Activated T-helper 2 cell treated with anti-CD3 and anti-CD28 coated beads, Interferon-gamma antibody, Interleukin-2, Interleukin-4, amounts not matched to agents 10 μg/mL and 5 μg/mL and 100 μg/mL, durations not matched to agents 14 hours and 24 hours and 36 hours (primary cell): ENCODE data around the gene TAB2. TPM values are rescaled to one million over a fixed set of nuclear protein-coding genes. Genes with fewer than 3 reads are reported as not detected.

Experiments
- DNase-seq: peaks from one replicate; pipeline ENCODE4 v3.0.0; 2021; ENCODE audit warnings: low spot score
- H3K27ac Mint-ChIP-seq: one replicate; pipeline ENCODE4 v1.8.0; 2021; ENCODE audit warnings: mixed read lengths
- H3K27me3 Mint-ChIP-seq: one replicate; pipeline ENCODE4 v1.8.0; 2021; ENCODE audit warnings: low read depth, mixed read lengths
- H3K36me3 Mint-ChIP-seq: one replicate; pipeline ENCODE4 v1.8.0; 2021; ENCODE audit warnings: low read depth, mixed read lengths
- H3K4me1 Mint-ChIP-seq: one replicate; pipeline ENCODE4 v1.8.0; 2021; ENCODE audit warnings: low read depth, mixed read lengths
- H3K4me3 Mint-ChIP-seq: one replicate; pipeline ENCODE4 v1.8.0; 2021; ENCODE audit warnings: low read depth, mild to moderate bottlenecking, moderate library complexity, mixed read lengths
- H3K9me3 Mint-ChIP-seq: one replicate; pipeline ENCODE4 v1.8.0; 2021; ENCODE audit warnings: mixed read lengths
- intact Hi-C: fragments of 100-400 bp; cut with micrococcal nuclease; formaldehyde crosslinking; loops from one replicate; pipeline ENCODE4 v1.15.1; 2023
- total RNA-seq: library from RNA; stranded (reverse); gene quantifications from 2 replicates; pipeline ENCODE4 v1.2.3, GENCODE V29; 2022

TAB2 gene
- total RNA-seq, 1 donor from 2014 or later = 110 TPM

DNA sequence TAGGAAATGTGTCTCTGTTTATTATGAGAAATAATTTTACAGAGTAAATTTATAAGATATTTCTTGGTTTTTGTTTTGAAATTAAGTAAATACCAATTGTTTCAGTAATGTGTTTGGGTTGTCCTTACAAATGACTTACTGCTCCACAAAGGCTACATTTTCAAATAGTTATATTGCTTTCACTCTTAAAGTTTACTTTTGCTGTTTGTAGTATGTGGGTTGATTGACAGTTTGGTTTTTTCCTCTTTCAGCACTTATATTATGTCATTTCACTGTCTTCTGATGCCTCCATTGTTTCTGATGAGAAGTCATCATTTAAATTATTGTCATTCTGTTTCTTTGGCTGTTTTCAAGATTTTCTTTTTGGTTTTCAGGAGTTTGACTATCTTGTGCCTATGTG is 47.7 kb downstream of the TAB2 start:
- peaks cover 48% of the 10 kb centered on the region for H3K4me1 Mint-ChIP-seq
- no peaks in the 10 kb centered on the region for H3K27me3 Mint-ChIP-seq
- H3K27ac Mint-ChIP-seq = peak overlapping the region; percentile 65
- peak overlapping the region; percentile 10 for H3K4me3 Mint-ChIP-seq
- no peaks in the 10 kb centered on the region for H3K9me3 Mint-ChIP-seq
- H3K36me3 Mint-ChIP-seq = peaks cover 46% of the 10 kb centered on the region
- intact Hi-C loops = loop anchor here (2.0 kb wide), 1 partner anchor 22 kb away; no protein-coding TSS in a partner anchor
- DNase-seq = no peak

DNA sequence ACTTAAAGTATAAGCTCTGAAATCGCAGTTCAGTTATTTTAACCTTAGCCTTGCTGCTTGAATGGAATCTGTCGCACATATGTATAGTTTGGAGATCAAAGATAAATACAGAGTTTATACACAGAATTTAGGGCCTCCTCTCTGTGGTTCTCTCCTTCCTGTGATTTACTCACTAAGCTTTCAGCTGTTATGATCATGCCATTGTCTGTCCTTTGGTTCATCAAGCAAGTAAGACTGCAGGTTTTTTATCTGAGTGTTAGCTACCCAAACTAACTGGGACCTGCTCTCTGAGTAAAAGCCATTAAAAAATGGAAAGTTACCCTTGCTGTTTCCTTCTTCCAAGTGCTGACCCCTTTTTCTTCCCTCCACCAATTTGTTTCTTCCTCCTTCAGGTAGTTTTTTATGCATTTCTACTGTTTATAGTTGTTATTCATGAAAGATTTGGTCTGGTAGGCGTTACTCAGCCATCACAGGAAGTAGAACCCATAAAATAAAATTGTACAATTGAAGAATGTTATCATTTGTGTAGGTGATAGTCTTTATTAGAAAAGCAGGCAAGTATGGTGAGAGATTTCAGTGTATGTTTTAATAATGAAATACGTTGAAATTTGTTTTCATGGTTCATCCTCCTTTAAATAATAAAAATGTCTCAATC is 48.9 kb downstream of the TAB2 start:
- Mint-ChIP-seq H3K4me1 (peaks cover 47% of the 10 kb centered on the region), H3K27ac (no peak overlapping the region), H3K36me3 (peaks cover 44% of the 10 kb centered on the region), H3K9me3 (no peaks in the 10 kb centered on the region), H3K4me3 (peak overlapping the region; percentile 20), H3K27me3 (no peaks in the 10 kb centered on the region)
- DNase-seq = no peak
- intact Hi-C loops = loop anchor here (1.0 to 2.0 kb wide), 4 partner anchors 14 to 132 kb away; partner anchors contain the start of gene TAB2

DNA sequence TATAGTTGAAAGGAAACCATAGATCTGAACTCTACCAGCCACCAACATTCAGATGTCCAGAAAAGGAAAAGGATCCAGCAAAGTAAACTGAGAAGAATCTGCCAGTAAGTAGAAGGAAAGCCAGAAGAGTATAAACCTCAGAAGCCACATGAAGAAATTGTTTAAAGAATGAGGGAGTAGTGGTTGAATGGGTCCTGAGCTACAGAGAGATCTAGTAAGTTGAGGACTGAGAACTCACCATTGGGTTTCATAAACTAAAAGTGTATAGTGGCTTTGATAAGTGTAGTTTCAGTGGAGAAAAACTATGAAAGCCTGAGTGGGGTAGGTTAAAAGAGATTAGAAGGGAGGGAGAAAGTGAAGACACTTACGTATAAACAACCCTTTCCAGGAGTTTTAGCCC is 50.6 kb downstream of the TAB2 start:
- no peak overlapping the region for H3K4me3 Mint-ChIP-seq
- H3K27ac Mint-ChIP-seq = no peak overlapping the region
- intact Hi-C loops = no loop called here
- DNase-seq = no peak
- H3K36me3 Mint-ChIP-seq = peaks cover 39% of the 10 kb centered on the region
- H3K4me1 Mint-ChIP-seq = peaks cover 39% of the 10 kb centered on the region
- H3K9me3 Mint-ChIP-seq = no peaks in the 10 kb centered on the region
- no peaks in the 10 kb centered on the region for H3K27me3 Mint-ChIP-seq

DNA sequence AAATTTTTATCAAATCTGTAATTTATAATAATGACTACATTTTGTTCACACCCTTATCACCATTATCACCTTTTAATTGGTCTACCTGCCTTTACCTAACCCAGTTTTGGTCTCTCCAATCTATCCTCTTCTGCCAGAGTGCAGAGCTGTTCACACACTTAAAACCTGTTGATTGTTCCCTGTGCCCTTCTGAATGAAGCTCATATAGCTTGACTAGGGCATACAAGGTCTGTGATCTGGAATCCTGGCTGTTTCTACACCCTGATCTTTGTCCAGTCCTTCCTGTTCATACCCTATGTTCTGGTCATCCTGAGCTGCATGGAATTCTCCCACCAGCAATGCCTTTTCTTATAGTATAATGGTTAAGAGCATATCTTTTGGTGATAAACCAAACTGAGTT is 53.6 kb downstream of the TAB2 start:
- Mint-ChIP-seq H3K4me3 (no peak overlapping the region), H3K36me3 (peaks cover 53% of the 10 kb centered on the region), H3K9me3 (no peaks in the 10 kb centered on the region), H3K27me3 (no peaks in the 10 kb centered on the region), H3K27ac (peak overlapping the region; percentile 53), H3K4me1 (peaks cover 42% of the 10 kb centered on the region)
- intact Hi-C loops = no loop called here
- no peak for DNase-seq

DNA sequence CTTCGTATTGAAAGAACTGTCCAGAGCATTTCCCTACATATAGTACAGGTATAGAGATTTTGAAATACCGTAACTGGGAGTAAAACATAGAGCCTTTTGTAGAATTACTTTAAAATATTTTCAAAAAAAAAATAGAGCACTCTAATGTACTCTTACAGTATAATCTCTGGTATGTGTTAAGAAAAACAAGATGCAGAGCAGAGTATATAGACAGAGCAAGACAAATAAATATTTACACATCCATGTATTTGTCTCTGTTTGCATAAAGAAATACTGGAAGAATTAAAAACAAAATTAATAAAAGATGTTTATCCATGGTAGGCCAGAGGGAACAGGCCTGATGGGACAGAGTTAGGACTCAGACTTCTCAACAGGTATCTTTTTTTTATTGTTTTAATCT is 54.5 kb downstream of the TAB2 start:
- H3K27me3 Mint-ChIP-seq = no peaks in the 10 kb centered on the region
- peaks cover 48% of the 10 kb centered on the region for H3K4me1 Mint-ChIP-seq
- peaks cover 61% of the 10 kb centered on the region for H3K36me3 Mint-ChIP-seq
- H3K9me3 Mint-ChIP-seq = no peaks in the 10 kb centered on the region
- H3K4me3 Mint-ChIP-seq = no peak overlapping the region
- DNase-seq = no peak
- no peak overlapping the region for H3K27ac Mint-ChIP-seq
- intact Hi-C loops = no loop called here

DNA sequence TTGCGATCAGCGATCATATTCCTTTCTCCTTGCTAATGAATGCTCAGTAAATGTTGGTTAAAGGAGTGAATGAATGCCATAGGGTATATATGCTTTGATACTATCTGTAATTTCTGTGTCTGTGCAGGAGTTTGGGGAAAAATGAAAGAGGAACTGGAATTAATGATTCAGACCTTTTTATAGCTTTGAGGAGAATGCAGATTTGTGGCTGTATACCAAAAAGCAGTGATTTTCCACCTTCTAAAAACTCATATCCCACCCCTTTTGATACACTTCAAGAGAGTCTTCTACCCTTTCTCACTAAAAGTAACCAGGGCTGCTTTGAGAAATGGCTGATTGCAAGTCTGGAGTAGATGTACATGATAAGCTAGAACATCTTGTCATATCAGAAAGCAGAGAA is 56.0 kb downstream of the TAB2 start:
- H3K4me3 Mint-ChIP-seq = no peak overlapping the region
- H3K36me3 Mint-ChIP-seq = peaks cover 72% of the 10 kb centered on the region
- peaks cover 53% of the 10 kb centered on the region for H3K4me1 Mint-ChIP-seq
- H3K9me3 Mint-ChIP-seq = no peaks in the 10 kb centered on the region
- intact Hi-C loops = no loop called here
- peak overlapping the region; percentile 66 for H3K27ac Mint-ChIP-seq
- no peaks in the 10 kb centered on the region for H3K27me3 Mint-ChIP-seq
- DNase-seq = no peak

DNA sequence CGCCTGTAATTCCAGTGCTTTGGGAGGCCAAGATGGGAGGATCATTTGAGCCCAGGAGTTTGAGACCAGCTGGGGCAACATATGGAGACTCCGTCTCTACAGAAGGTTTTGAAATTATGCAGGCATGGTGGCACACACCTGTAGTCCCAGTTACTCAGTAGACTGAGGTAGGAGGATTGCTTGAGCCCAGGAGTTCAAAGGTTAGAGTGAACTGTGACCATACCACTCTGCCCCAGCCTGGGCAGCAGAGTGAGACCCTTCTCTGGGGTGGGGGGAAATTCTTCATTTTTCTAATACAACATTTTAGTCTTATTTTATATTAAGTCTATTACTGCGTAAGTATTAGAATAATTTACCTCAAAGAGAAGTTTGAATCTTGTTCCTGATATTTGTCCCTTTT is 62.5 kb downstream of the TAB2 start:
- H3K9me3 Mint-ChIP-seq = peaks cover 6% of the 10 kb centered on the region
- intact Hi-C loops = loop anchor here (2.0 kb wide), 1 partner anchor 13 kb away; no protein-coding TSS in a partner anchor
- H3K36me3 Mint-ChIP-seq = peaks cover 88% of the 10 kb centered on the region
- H3K27me3 Mint-ChIP-seq = no peaks in the 10 kb centered on the region
- H3K27ac Mint-ChIP-seq = peak overlapping the region; percentile 46
- no peak overlapping the region for H3K4me3 Mint-ChIP-seq
- peaks cover 49% of the 10 kb centered on the region for H3K4me1 Mint-ChIP-seq
- no peak for DNase-seq

DNA sequence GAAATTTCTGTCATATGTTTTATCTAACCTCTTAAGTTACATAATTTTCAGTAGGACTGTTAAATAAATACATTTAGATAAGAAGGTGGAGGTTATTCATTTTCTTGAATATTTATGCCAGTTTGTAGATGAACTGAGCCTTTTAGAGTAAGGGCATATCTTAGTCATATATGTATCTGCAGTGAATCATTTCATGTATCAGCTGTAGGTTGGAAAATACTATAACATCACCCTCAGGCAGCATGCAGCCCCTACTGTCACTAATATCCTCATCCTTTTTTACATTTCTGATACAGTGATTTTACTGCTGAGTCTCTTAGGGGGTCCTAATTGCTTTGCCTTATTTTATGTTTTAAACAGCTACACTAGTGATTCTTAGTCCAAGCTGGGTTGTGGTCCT is 63.0 kb downstream of the TAB2 start:
- peaks cover 45% of the 10 kb centered on the region for H3K4me1 Mint-ChIP-seq
- no peaks in the 10 kb centered on the region for H3K27me3 Mint-ChIP-seq
- H3K36me3 Mint-ChIP-seq = peaks cover 88% of the 10 kb centered on the region
- H3K9me3 Mint-ChIP-seq = peaks cover 6% of the 10 kb centered on the region
- H3K4me3 Mint-ChIP-seq = no peak overlapping the region
- intact Hi-C loops = loop anchor here (2.0 kb wide), 1 partner anchor 14 kb away; no protein-coding TSS in a partner anchor
- DNase-seq = no peak
- H3K27ac Mint-ChIP-seq = no peak overlapping the region

DNA sequence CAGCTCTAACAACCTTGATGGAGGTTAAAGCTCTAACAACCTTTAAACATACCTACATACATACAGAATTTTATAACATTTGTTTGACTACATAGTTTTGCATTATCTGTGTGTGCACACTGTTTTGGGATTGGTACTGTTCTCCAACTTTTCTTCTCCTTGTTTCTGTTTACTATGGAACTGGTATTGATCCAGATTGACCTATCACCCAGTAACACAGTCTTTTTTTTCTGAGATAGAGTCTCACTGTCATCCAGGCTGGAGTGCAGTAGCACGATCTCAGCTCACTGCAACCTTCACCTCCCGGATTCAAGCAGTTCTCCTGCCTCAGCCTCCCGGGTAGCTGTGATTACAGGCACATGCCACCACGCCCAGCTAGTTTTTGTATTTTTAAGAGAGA is 65.9 kb downstream of the TAB2 start:
- Mint-ChIP-seq H3K27me3 (no peaks in the 10 kb centered on the region), H3K4me3 (no peak overlapping the region), H3K9me3 (peaks cover 32% of the 10 kb centered on the region), H3K4me1 (peaks cover 46% of the 10 kb centered on the region), H3K36me3 (peaks cover 95% of the 10 kb centered on the region), H3K27ac (no peak overlapping the region)
- no peak for DNase-seq
- intact Hi-C loops = no loop called here

DNA sequence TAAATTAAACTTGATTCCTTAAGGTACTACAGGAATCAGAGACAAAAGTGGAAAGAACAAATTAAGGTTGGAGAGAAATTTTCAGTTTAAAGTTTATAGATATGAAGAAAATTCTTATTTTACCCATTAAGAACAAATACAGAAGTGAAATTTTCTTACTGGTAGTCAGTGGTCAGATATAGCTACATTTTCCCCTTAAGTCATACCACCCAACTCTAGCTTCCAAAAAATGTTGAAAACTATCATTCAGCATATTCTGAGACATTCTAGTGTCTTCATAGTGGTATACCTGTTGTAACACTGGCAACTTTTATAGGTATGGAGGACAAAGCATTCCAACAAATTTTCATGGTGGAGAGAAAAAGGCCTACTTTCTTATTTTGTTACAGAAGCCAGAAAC is 67.0 kb downstream of the TAB2 start:
- H3K27me3 Mint-ChIP-seq = no peaks in the 10 kb centered on the region
- intact Hi-C loops = no loop called here
- H3K9me3 Mint-ChIP-seq = peaks cover 32% of the 10 kb centered on the region
- H3K4me1 Mint-ChIP-seq = peaks cover 38% of the 10 kb centered on the region
- no peak for DNase-seq
- peaks cover 93% of the 10 kb centered on the region for H3K36me3 Mint-ChIP-seq
- no peak overlapping the region for H3K4me3 Mint-ChIP-seq
- no peak overlapping the region for H3K27ac Mint-ChIP-seq

DNA sequence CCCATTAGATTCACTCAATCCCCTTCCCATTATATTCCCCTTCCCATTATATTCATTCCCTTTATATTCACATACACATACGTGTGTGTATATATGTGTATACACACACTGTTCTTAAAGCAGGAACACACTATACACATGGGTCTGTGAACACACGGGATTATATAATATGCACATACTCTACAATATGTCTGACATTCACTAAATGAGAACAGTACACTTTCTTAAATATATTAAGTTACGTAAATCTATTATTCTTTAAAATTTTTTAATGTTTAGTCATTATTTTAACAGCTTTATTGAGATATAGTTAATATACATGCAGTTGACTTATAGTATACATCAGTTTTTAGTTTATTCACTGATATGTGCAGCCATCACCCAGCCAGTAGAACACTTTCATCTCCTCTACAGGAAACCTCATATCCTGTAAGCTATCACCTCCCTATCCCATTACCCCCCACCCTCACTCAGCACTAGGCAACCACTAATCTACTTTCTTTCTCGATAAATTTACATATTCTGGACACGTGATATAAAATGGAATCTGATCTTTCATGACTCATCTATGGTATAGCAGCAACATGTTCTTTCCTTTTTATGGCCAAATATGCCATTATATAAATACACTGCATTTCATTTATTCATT is 68.6 kb downstream of the TAB2 start:
- H3K9me3 Mint-ChIP-seq = peaks cover 36% of the 10 kb centered on the region
- H3K27ac Mint-ChIP-seq = no peak overlapping the region
- peaks cover 44% of the 10 kb centered on the region for H3K4me1 Mint-ChIP-seq
- H3K4me3 Mint-ChIP-seq = no peak overlapping the region
- H3K36me3 Mint-ChIP-seq = peaks cover 94% of the 10 kb centered on the region
- DNase-seq = no peak
- H3K27me3 Mint-ChIP-seq = no peaks in the 10 kb centered on the region
- intact Hi-C loops = loop anchor here (5.0 kb wide), 1 partner anchor 234 kb away; no protein-coding TSS in a partner anchor

DNA sequence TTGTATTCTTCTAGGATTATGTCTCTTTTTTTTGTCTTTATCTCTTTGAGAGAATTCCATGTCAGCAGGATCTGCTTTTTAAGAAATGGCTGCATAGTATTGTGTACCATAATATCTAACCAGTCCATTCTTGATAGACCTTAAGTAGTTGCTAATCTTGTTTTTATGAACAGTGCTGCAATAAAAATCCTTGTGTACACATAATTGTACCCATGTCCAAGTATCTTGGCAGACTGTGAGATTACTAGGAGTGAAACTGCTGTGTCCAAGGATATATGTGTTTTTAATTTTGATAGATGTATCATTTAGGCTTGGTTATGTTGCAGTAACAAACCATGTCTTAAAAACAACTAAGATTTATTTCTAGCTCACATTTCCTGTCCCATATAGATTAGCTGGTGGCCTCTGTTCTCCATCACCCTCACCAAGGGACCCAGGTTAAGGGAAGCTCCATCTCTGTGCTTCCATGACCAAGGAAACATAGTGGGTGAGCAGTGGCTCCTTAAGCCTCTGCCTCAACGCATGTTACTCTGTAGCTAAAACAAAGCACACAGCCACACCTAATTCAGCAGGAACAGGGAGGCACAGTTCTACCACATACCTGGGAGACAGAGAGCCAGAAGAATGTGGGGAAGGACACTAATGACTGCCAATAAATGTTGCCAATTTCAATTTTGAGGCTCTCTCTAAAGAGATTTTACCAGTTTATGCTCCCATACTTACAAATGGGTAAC is 70.4 kb downstream of the TAB2 start:
- H3K27me3 Mint-ChIP-seq = no peaks in the 10 kb centered on the region
- H3K4me1 Mint-ChIP-seq = peaks cover 50% of the 10 kb centered on the region
- peaks cover 95% of the 10 kb centered on the region for H3K36me3 Mint-ChIP-seq
- DNase-seq = no peak
- H3K9me3 Mint-ChIP-seq = peaks cover 42% of the 10 kb centered on the region
- H3K27ac Mint-ChIP-seq = peak overlapping the region; percentile 28
- intact Hi-C loops = loop anchor here (5.0 kb wide), 1 partner anchor 236 kb away; no protein-coding TSS in a partner anchor
- no peak overlapping the region for H3K4me3 Mint-ChIP-seq
